PC-3 (cell line): ENCODE data around the gene E2F2.

Experiments used
- EZH2 ChIP-seq: fragments of 300-600 bp; sonication (generic); IDR thresholded peaks from one replicate; pipeline ENCODE4 v1.6.1; 2017; ENCODE audit warnings: antibody characterized with exemption, mild to moderate bottlenecking, low read length; ENCODE audit not compliant: unreplicated experiment
- TF ChIP-seq, protein P1 (sequence below): fragments of 300-600 bp; sonication (generic); conservative IDR thresholded peaks from 2 replicates; pipeline ENCODE4 v1.5.1; 2017; ENCODE audit warnings: antibody characterized with exemption, low read depth, mild to moderate bottlenecking, low read length

DNA sequence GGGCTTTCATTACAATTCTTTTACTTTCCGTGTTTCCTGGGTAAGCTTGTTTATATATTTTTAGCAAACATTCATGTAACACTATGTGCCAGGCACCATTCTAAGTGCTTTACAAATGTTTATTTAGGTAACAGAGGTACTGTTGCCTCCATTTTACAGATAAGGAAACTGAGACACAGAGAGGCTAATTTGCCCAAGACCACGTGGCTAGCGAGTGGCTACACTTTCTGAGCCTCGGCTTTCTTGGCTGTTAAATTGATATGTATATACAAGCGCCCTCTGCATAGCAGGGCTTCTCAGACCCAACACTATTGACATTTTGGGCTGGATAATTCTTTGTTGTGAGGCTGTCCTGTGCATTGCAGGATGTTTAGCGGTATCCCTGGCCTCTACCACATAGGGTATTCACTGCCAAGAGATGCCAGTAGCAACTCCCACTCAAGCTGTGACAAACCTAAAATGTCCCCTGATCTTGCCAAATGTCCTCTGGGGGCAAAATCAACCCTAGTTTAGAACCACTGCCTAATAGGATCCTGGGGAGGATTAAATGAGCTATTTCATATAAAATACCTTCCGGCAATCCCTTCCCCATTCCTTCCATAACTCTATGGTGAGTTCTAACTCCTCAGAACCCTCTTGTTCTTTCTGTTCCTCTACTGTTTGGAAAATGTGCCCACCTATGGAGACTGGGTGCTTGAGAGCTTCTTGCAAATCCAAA, 45.5 kb upstream of the E2F2 start:
- TF ChIP-seq, protein P1, sequence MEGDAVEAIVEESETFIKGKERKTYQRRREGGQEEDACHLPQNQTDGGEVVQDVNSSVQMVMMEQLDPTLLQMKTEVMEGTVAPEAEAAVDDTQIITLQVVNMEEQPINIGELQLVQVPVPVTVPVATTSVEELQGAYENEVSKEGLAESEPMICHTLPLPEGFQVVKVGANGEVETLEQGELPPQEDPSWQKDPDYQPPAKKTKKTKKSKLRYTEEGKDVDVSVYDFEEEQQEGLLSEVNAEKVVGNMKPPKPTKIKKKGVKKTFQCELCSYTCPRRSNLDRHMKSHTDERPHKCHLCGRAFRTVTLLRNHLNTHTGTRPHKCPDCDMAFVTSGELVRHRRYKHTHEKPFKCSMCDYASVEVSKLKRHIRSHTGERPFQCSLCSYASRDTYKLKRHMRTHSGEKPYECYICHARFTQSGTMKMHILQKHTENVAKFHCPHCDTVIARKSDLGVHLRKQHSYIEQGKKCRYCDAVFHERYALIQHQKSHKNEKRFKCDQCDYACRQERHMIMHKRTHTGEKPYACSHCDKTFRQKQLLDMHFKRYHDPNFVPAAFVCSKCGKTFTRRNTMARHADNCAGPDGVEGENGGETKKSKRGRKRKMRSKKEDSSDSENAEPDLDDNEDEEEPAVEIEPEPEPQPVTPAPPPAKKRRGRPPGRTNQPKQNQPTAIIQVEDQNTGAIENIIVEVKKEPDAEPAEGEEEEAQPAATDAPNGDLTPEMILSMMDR = no peak
- TF ChIP-seq EZH2 = no peak
